HL-60 (cell line): Measurements from ENCODE around the gene AVEN.

Experiments used
- DNase-seq, 2 experiments: peaks; one replicate each; pipeline ENCODE4 v3.0.0-alpha.2; 2010 to 2020; ENCODE audit warnings: low read depth in 1 of 2, low spot score in 1 of 2
- H3K27ac ChIP-seq: fragments of 250-450 bp; sonication (Bioruptor Pico); replicated peaks from 2 replicates; pipeline ENCODE4 v1.5.1; 2020; ENCODE audit warnings: mild to moderate bottlenecking, moderate library complexity
- H3K27me3 ChIP-seq: fragments of 250-450 bp; sonication (Bioruptor Pico); 2 replicates; pipeline ENCODE4 v1.5.1; 2021; ENCODE audit warnings: mild to moderate bottlenecking, moderate library complexity; ENCODE audit not compliant: insufficient read depth, poor library complexity, severe bottlenecking
- H3K4me3 ChIP-seq: replicated peaks from 2 replicates; pipeline ENCODE4 v1.5.1; 2011; ENCODE audit warnings: mild to moderate bottlenecking, control low read depth, low read length; ENCODE audit not compliant: insufficient read depth
- CTCF ChIP-seq: IDR thresholded peaks from one replicate; pipeline ENCODE4 v1.5.1; 2011; ENCODE audit warnings: low read length, control low read depth, inconsistent platforms; ENCODE audit not compliant: insufficient read depth
- GABPA ChIP-seq: IDR thresholded peaks from 2 replicates; pipeline ENCODE4 v1.6.1; 2012; ENCODE audit warnings: low read depth
- POLR2AphosphoS5 ChIP-seq: IDR thresholded peaks from 2 replicates; pipeline ENCODE4 v1.6.1; 2012; ENCODE audit warnings: low read depth
- SPI1 ChIP-seq: IDR thresholded peaks from 2 replicates; pipeline ENCODE4 v1.6.1; 2012; ENCODE audit warnings: low read depth, mild to moderate bottlenecking, borderline replicate concordance
- TF ChIP-seq, protein P1 (sequence below): IDR thresholded peaks from 2 replicates; pipeline ENCODE4 v1.6.1; 2012; ENCODE audit warnings: low read depth; ENCODE audit not compliant: insufficient replicate concordance

The AVEN gene

GRCh38 chr15:33980159-33980558 lies 58.8 kb downstream of the AVEN start:
- DNase-seq = no peak
- TF ChIP-seq, protein P1, sequence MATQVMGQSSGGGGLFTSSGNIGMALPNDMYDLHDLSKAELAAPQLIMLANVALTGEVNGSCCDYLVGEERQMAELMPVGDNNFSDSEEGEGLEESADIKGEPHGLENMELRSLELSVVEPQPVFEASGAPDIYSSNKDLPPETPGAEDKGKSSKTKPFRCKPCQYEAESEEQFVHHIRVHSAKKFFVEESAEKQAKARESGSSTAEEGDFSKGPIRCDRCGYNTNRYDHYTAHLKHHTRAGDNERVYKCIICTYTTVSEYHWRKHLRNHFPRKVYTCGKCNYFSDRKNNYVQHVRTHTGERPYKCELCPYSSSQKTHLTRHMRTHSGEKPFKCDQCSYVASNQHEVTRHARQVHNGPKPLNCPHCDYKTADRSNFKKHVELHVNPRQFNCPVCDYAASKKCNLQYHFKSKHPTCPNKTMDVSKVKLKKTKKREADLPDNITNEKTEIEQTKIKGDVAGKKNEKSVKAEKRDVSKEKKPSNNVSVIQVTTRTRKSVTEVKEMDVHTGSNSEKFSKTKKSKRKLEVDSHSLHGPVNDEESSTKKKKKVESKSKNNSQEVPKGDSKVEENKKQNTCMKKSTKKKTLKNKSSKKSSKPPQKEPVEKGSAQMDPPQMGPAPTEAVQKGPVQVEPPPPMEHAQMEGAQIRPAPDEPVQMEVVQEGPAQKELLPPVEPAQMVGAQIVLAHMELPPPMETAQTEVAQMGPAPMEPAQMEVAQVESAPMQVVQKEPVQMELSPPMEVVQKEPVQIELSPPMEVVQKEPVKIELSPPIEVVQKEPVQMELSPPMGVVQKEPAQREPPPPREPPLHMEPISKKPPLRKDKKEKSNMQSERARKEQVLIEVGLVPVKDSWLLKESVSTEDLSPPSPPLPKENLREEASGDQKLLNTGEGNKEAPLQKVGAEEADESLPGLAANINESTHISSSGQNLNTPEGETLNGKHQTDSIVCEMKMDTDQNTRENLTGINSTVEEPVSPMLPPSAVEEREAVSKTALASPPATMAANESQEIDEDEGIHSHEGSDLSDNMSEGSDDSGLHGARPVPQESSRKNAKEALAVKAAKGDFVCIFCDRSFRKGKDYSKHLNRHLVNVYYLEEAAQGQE = no peak
- TF ChIP-seq SPI1 (no peak), POLR2AphosphoS5 (no peak), CTCF (no peak), GABPA (no peak)
- no peaks in the 10 kb centered on the region for H3K27me3 ChIP-seq
- H3K4me3 ChIP-seq = no peak overlapping the region
- H3K27ac ChIP-seq = no peak overlapping the region

- TF ChIP-seq SPI1 = no peak
- TF ChIP-seq POLR2AphosphoS5 = no peak
- TF ChIP-seq, protein P1 = no peak
- no peak for TF ChIP-seq CTCF
- TF ChIP-seq GABPA = no peak
- DNase-seq = no peak
- H3K27ac ChIP-seq = no peak overlapping the region
- no peaks in the 10 kb centered on the region for H3K27me3 ChIP-seq
- no peak overlapping the region for H3K4me3 ChIP-seq
Measured at GRCh38 chr15:33975022-33975565, 63.9 kb downstream of the AVEN start.

- no peak overlapping the region for H3K27ac ChIP-seq
- DNase-seq = no peak
- no peak for TF ChIP-seq CTCF
- no peak for TF ChIP-seq GABPA
- TF ChIP-seq POLR2AphosphoS5 = no peak
- TF ChIP-seq, protein P1 = no peak
- no peak for TF ChIP-seq SPI1
- no peak overlapping the region for H3K4me3 ChIP-seq
- no peaks in the 10 kb centered on the region for H3K27me3 ChIP-seq
Measured at GRCh38 chr15:33971811-33972210, 67.2 kb downstream of the AVEN start.
